ENCODE measurements around the gene FAM240B.

FAM240B gene

DNA sequence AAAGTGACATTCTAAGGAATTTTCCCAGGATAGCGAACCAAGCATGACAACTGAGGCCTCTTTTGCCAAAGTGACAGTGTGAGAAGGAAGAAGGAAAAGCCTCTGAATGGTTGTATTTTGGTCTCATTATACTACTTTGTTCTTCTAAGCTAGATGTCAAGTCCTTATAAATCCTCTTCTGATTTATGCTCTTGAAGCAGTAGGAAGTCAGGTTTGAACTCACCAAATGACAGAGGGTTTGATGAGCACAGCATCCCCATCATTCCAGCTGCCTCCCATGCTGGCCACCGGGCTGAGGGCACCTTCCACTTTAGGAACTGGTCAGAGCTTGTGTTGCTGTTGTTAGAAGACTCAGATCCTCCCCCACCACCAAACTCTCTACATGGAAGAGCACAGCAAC is 44.1 kb downstream of the FAM240B start:
- H3K9me3 ChIP-seq: no peaks in the 10 kb centered on the region
- DNase-seq: no peak
- no peaks in the 10 kb centered on the region for H3K36me3 ChIP-seq
- H3K27me3 ChIP-seq: no peaks in the 10 kb centered on the region
- no peak overlapping the region for H3K27ac ChIP-seq
- peaks cover 0 to 3% (median 0%) of the 10 kb centered on the region in 4 donors for H3K4me1 ChIP-seq
- TF ChIP-seq, protein P1, sequence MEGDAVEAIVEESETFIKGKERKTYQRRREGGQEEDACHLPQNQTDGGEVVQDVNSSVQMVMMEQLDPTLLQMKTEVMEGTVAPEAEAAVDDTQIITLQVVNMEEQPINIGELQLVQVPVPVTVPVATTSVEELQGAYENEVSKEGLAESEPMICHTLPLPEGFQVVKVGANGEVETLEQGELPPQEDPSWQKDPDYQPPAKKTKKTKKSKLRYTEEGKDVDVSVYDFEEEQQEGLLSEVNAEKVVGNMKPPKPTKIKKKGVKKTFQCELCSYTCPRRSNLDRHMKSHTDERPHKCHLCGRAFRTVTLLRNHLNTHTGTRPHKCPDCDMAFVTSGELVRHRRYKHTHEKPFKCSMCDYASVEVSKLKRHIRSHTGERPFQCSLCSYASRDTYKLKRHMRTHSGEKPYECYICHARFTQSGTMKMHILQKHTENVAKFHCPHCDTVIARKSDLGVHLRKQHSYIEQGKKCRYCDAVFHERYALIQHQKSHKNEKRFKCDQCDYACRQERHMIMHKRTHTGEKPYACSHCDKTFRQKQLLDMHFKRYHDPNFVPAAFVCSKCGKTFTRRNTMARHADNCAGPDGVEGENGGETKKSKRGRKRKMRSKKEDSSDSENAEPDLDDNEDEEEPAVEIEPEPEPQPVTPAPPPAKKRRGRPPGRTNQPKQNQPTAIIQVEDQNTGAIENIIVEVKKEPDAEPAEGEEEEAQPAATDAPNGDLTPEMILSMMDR (IDR thresholded peaks at IDR 0.05): no peak
- no peak overlapping the region for H3K4me3 ChIP-seq
- intact Hi-C loops (cut with DNase I; ENCODE audit: low total_unique reads): no loop called here

DNA sequence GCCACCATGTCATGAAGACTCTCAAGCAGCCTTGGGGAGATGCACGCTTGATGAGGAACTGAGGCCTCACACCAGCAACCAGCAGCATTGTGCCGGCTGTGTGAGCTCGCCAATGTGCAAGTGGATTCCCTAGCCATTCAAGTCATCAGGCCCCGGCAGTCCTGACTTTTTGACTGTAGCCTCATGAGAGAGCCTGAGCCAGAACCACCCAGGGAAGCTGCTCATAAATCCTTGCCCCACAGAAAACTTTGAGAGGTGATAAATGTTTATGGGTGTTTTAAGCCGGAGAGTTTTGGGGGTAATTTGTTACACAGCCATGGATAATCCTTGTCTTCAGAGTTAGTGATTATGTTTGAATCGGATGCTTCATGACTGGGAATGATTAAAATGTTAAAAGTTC is 44.7 kb downstream of the FAM240B start:
- H3K9me3 ChIP-seq: no peaks in the 10 kb centered on the region
- no peaks in the 10 kb centered on the region for H3K36me3 ChIP-seq
- H3K27me3 ChIP-seq: no peaks in the 10 kb centered on the region
- DNase-seq: no peak
- H3K27ac ChIP-seq: no peak overlapping the region
- no peak overlapping the region for H3K4me3 ChIP-seq
- intact Hi-C loops (cut with DNase I; ENCODE audit: low total_unique reads): no loop called here
- H3K4me1 ChIP-seq: peaks cover 0 to 3% (median 0%) of the 10 kb centered on the region in 4 donors
- TF ChIP-seq, protein P1 (IDR thresholded peaks at IDR 0.05): no peak

DNA sequence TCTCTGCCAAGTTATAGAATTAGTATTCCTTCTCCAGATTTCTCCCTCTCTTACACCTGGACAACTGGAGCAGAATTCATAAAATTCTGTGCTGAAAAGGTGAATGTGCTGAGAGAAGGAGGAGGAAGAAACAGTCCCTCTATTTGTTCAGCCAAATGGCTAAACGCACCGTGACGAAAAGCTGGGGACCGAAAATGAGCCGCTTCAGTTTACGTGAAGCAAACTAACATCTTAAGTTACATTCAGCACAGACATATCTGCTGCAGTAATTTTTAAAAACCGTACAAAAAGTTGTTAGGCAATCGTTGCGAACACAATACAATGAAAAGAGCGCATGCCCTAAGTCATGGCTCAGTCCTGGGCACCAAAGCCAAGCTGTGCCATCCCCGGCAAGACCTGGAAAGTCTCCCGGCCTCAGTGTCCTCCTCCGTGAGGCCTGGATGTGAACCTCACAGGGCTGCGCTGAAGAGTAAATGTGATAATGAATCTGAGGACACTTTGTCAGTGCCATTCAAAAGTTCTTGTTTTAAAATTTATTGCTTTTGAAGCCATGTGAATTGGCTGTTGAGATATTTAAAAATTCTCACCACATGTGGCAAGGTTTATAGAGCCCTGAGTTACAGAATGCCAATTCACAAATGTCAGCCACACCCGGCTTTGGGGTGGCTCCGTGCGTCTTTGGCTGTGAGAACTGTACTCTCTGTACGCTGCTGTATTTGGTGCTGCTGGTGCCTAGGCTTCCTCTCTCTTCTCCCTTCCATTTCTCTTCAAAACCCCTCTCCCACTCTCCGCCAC is 46.3 kb downstream of the FAM240B start:
- Histone ChIP-seq H3K4me3 (no peak overlapping the region), H3K4me1 (peaks cover 0 to 3% (median 0%) of the 10 kb centered on the region in 4 donors), H3K27ac (no peak overlapping the region), H3K9me3 (no peaks in the 10 kb centered on the region), H3K36me3 (no peaks in the 10 kb centered on the region), H3K27me3 (no peaks in the 10 kb centered on the region)
- intact Hi-C loops (cut with DNase I; ENCODE audit: low total_unique reads): no loop called here
- TF ChIP-seq, protein P1 (IDR thresholded peaks at IDR 0.05): no peak
- DNase-seq: no peak

DNA sequence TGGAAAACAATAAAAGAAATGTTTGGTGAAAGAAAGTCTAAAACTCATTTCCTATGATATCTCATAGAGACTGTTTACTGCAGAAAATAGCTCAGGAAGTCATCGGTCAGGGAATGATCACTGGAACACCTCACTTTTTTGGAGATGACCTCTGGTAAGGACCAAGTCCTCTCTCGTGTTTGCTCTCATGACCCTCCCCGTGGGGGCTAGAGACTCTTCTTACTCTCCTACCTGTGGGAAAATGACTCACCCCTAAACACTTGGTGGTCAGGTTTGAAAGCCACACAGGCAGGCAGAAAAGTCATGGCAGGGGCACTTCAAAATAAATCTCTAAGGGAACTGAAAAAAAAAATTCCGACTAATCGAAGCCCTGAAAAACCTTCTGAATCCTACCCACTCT is 48.2 kb downstream of the FAM240B start:
- Histone ChIP-seq H3K4me1 (peaks cover 0 to 3% (median 0%) of the 10 kb centered on the region in 4 donors), H3K9me3 (no peaks in the 10 kb centered on the region), H3K4me3 (no peak overlapping the region), H3K27me3 (no peaks in the 10 kb centered on the region), H3K27ac (no peak overlapping the region), H3K36me3 (no peaks in the 10 kb centered on the region)
- intact Hi-C loops (cut with DNase I; ENCODE audit: low total_unique reads): no loop called here
- DNase-seq: no peak
- TF ChIP-seq, protein P1 (IDR thresholded peaks at IDR 0.05): no peak

DNA sequence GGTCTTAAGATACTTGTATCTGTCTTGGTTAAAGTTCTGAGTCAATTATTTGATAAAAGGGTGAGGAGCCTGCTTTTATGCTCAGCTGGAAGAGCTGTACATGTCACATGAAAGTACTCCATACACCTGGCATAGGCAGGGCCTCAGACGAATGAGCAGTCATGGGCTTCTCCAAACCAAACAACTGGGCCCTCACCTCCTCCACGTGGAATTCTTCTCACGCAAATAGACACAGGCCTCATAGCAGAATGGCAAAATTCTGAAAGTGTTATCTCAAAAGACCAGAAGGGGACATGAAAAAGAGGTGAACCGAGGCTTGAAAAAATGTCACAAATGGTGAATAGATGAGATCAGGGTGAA is 48.6 kb downstream of the FAM240B start:
- TF ChIP-seq, protein P1 (IDR thresholded peaks at IDR 0.05): no peak
- intact Hi-C loops (cut with DNase I; ENCODE audit: low total_unique reads): no loop called here
- DNase-seq: no peak
- Histone ChIP-seq H3K36me3 (no peaks in the 10 kb centered on the region), H3K9me3 (no peaks in the 10 kb centered on the region), H3K4me1 (peaks cover 0 to 3% (median 0%) of the 10 kb centered on the region in 4 donors), H3K27me3 (no peaks in the 10 kb centered on the region), H3K4me3 (no peak overlapping the region), H3K27ac (no peak overlapping the region)
